PC-9 (cell line): Measurements from ENCODE around the gene ERRFI1. TPM values are rescaled to one million over a fixed set of nuclear protein-coding genes. Genes with fewer than 3 reads are reported as not detected.
A peak's percentile ranks its signal among the peaks of the same experiment; 100 is the strongest.

Experiments
- BruUV-seq: library from RNA; stranded (reverse); fragments of 400-500 nt; replicated peaks from 2 replicates; lab custom pipeline; 2021; lab: Mats Ljungman, UMichigan
- CTCF ChIA-PET: fragments of 300-600 bp; sonication (Branson Sonifier 250); formaldehyde crosslinking; loops from one replicate; lab custom pipeline; 2022; ENCODE audit warnings: antibody characterized with exemption; lab: Charles Lee
- POLR2A ChIA-PET: fragments of 300-600 bp; sonication (Branson Sonifier 250); formaldehyde crosslinking; loops from one replicate; lab custom pipeline; 2022; ENCODE audit warnings: antibody characterized with exemption; ENCODE audit not compliant: unreplicated experiment; lab: Charles Lee
- DNase-seq, 2 experiments: peaks; one replicate each; pipeline versions ENCODE4 v3.0.0 to v3.0.0-alpha.2; 2015 to 2022; ENCODE audit warnings: mixed read lengths in 1 of 2
- H2AFZ ChIP-seq: fragments of 200-600 bp; sonication (generic); 2 replicates; pipeline ENCODE4 v1.8.1; 2017; ENCODE audit warnings: antibody characterized with exemption
- H3F3A ChIP-seq: fragments of 200-600 bp; sonication (generic); 2 replicates; pipeline ENCODE4 v1.8.1; 2017; ENCODE audit warnings: antibody characterized with exemption, mild to moderate bottlenecking, low read depth; ENCODE audit not compliant: insufficient read depth
- H3K27ac ChIP-seq: fragments of 200-600 bp; sonication (generic); 2 replicates; pipeline ENCODE4 v1.6.1; 2016; ENCODE audit warnings: mixed run types
- H3K27me3 ChIP-seq: fragments of 200-600 bp; sonication (generic); 2 replicates; pipeline ENCODE4 v1.6.1; 2016; ENCODE audit warnings: low read depth, mixed run types; ENCODE audit not compliant: insufficient read depth
- H3K36me3 ChIP-seq: fragments of 200-600 bp; sonication (generic); 2 replicates; pipeline ENCODE4 v1.6.1; 2016; ENCODE audit warnings: low read depth, mixed run types
- H3K4me1 ChIP-seq: fragments of 200-600 bp; sonication (generic); replicated peaks from 2 replicates; pipeline ENCODE4 v1.6.1; 2016; ENCODE audit warnings: mixed run types; ENCODE audit not compliant: insufficient read depth
- H3K4me2 ChIP-seq: fragments of 200-600 bp; sonication (generic); 2 replicates; pipeline ENCODE4 v1.6.1; 2017; ENCODE audit warnings: mixed run types
- H3K4me3 ChIP-seq: fragments of 200-600 bp; sonication (generic); 2 replicates; pipeline ENCODE4 v1.6.1; 2016; ENCODE audit warnings: mixed run types
- H3K79me2 ChIP-seq: fragments of 200-600 bp; sonication (generic); 2 replicates; pipeline ENCODE4 v1.6.1; 2017; ENCODE audit warnings: low read depth, mixed run types
- H3K9me2 ChIP-seq: fragments of 200-600 bp; sonication (generic); 2 replicates; pipeline ENCODE4 v1.8.1; 2017; ENCODE audit warnings: mild to moderate bottlenecking; ENCODE audit not compliant: insufficient read depth
- H3K9me3 ChIP-seq: fragments of 200-600 bp; sonication (generic); 2 replicates; pipeline ENCODE4 v1.8.1; 2016; ENCODE audit warnings: low read depth; ENCODE audit not compliant: insufficient read depth
- H4K20me1 ChIP-seq: fragments of 200-600 bp; sonication (generic); 2 replicates; pipeline ENCODE4 v1.8.1; 2017; ENCODE audit not compliant: insufficient read depth
- CTCF ChIP-seq: fragments of 200-600 bp; sonication (generic); conservative IDR thresholded peaks from 2 replicates; pipeline ENCODE4 v1.6.1; 2017; ENCODE audit warnings: mixed run types, antibody characterized with exemption, mild to moderate bottlenecking, moderate library complexity
- EZH2 ChIP-seq: fragments of 200-600 bp; sonication (generic); IDR thresholded peaks from 2 replicates; pipeline ENCODE4 v1.8.0; 2017; ENCODE audit warnings: antibody characterized with exemption, low read depth
- intact Hi-C: fragments of 100-400 bp; cut with micrococcal nuclease; formaldehyde crosslinking; loops from one replicate; pipeline ENCODE4 v1.10.0; 2022; ENCODE audit not compliant: unreplicated experiment
- total RNA-seq: library from RNA; stranded (reverse); gene quantifications from 2 replicates; pipeline ENCODE4 v1.2.3, GENCODE V29; 2021

Gene ERRFI1
- total RNA-seq, 1 experiment from 2014 or later: 44.9 TPM

DNA sequence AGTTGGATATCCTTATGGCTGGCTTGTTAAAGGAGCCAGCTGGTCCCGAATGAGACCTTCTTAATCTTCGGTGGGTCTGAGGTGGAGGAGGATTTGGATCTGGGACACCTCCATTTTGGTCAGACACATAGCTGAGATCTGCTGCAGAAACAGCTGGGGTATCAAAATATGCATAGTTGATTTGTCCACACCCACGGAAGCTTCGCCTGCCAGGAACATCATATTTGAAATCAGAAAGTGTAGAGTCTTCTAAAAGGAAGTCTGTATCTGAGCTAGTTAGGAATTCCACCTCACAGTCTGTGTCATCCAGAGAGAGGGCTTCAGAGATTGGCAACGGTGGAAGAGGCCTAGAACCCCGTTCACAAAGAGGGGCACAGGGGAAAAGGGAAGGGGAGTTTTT, 12.3 kb downstream of the ERRFI1 start:
- peak overlapping the region; percentile 91; the same call in 1 of the 2 replicates for H3K4me2 ChIP-seq
- H3K9me2 ChIP-seq: no peaks in the 10 kb centered on the region
- H3K27ac ChIP-seq: peak overlapping the region; percentile 90; the same call in 1 of the 2 replicates
- no peak overlapping the region for H3K4me3 ChIP-seq
- H3K79me2 ChIP-seq: peaks cover 90% of the 10 kb centered on the region
- H4K20me1 ChIP-seq: peaks cover 79% of the 10 kb centered on the region
- peaks cover 98% of the 10 kb centered on the region for H3F3A ChIP-seq
- no peaks in the 10 kb centered on the region for H3K27me3 ChIP-seq
- BruUV-seq: no TSS peak
- CTCF ChIA-PET: interaction anchor here (0.6 kb wide), 1 partner anchor 147 kb away, joined by 4 read pairs; no protein-coding TSS in a partner anchor
- no peaks in the 10 kb centered on the region for H3K9me3 ChIP-seq
- POLR2A ChIA-PET: no interaction called here
- H2AFZ ChIP-seq: no peak overlapping the region
- DNase-seq: no peak
- H3K36me3 ChIP-seq: peaks cover 62% of the 10 kb centered on the region
- no peak for TF ChIP-seq EZH2
- TF ChIP-seq CTCF: no peak
- peaks cover 64% of the 10 kb centered on the region for H3K4me1 ChIP-seq
- intact Hi-C loops: loop anchor here (2.0 kb wide), 1 partner anchor 31 kb away; no protein-coding TSS in a partner anchor

- Histone ChIP-seq H3K36me3 (peaks cover 62% of the 10 kb centered on the region), H3K27me3 (no peaks in the 10 kb centered on the region), H3K9me3 (no peaks in the 10 kb centered on the region), H3K4me1 (peaks cover 60% of the 10 kb centered on the region), H3K4me3 (no peak overlapping the region), H3F3A (peaks cover 98% of the 10 kb centered on the region), H3K79me2 (peaks cover 86% of the 10 kb centered on the region), H3K27ac (peak overlapping the region; percentile 48), H2AFZ (no peak overlapping the region), H3K4me2 (peak overlapping the region; percentile 91; the same call in 1 of the 2 replicates), H4K20me1 (peaks cover 75% of the 10 kb centered on the region), H3K9me2 (no peaks in the 10 kb centered on the region)
- ChIA-PET POLR2A (no interaction called here), CTCF (interaction anchor here (0.6 kb wide), 1 partner anchor 148 kb away, joined by 4 read pairs; no protein-coding TSS in a partner anchor)
- DNase-seq: no peak
- intact Hi-C loops: no loop called here
- no TSS peak for BruUV-seq
- TF ChIP-seq CTCF (no peak), EZH2 (no peak)
These were observed 12.7 kb downstream of the ERRFI1 start for GRCh38 chr1:8013399-8013798.

- Histone ChIP-seq H3K4me2 (no peak overlapping the region), H3F3A (peaks cover 98% of the 10 kb centered on the region), H3K27ac (peak overlapping the region; percentile 48), H4K20me1 (peaks cover 70% of the 10 kb centered on the region), H2AFZ (no peak overlapping the region), H3K9me2 (no peaks in the 10 kb centered on the region), H3K4me3 (no peak overlapping the region), H3K79me2 (peaks cover 81% of the 10 kb centered on the region), H3K9me3 (no peaks in the 10 kb centered on the region), H3K36me3 (peaks cover 62% of the 10 kb centered on the region), H3K4me1 (peaks cover 55% of the 10 kb centered on the region), H3K27me3 (no peaks in the 10 kb centered on the region)
- DNase-seq: no peak
- CTCF ChIA-PET: no interaction called here
- no peak for TF ChIP-seq CTCF
- no peak for TF ChIP-seq EZH2
- POLR2A ChIA-PET: interaction anchor here (0.5 kb wide), 1 partner anchor 510 kb away, joined by 3 read pairs; no protein-coding TSS in a partner anchor
- BruUV-seq: no TSS peak
- intact Hi-C loops: no loop called here
These were observed 13.2 kb downstream of the ERRFI1 start for GRCh38 chr1:8012955-8013354.
